Fibroblast of the aortic adventitia (primary cell): ENCODE results near the gene TARBP1. TPM values are rescaled to one million over a fixed set of nuclear protein-coding genes. Genes with fewer than 3 reads are reported as not detected.

Experiments
- DNase-seq: peaks from one replicate; pipeline ENCODE4 v3.0.0-alpha.2; 2010; ENCODE audit warnings: low read depth
- H3K4me3 ChIP-seq: 2 replicates; pipeline ENCODE4 v1.5.1; 2011; ENCODE audit warnings: low read depth, mild to moderate bottlenecking, control low read depth, low read length, moderate library complexity
- total RNA-seq: library from RNA; depleted of rRNA; stranded (reverse); fragments of >200 nt; gene quantifications from 2 replicates; pipeline ENCODE4 v1.2.3, GENCODE V29; 2012; ENCODE audit warnings: low replicate concordance
- TF ChIP-seq, protein P1 (sequence below): IDR thresholded peaks from 2 replicates; pipeline ENCODE4 v1.5.1; 2011; ENCODE audit warnings: mild to moderate bottlenecking, low read length, control low read depth, inconsistent platforms; ENCODE audit not compliant: insufficient read depth

The TARBP1 gene
- total RNA-seq, 1 donor, result 22.2 TPM

DNA sequence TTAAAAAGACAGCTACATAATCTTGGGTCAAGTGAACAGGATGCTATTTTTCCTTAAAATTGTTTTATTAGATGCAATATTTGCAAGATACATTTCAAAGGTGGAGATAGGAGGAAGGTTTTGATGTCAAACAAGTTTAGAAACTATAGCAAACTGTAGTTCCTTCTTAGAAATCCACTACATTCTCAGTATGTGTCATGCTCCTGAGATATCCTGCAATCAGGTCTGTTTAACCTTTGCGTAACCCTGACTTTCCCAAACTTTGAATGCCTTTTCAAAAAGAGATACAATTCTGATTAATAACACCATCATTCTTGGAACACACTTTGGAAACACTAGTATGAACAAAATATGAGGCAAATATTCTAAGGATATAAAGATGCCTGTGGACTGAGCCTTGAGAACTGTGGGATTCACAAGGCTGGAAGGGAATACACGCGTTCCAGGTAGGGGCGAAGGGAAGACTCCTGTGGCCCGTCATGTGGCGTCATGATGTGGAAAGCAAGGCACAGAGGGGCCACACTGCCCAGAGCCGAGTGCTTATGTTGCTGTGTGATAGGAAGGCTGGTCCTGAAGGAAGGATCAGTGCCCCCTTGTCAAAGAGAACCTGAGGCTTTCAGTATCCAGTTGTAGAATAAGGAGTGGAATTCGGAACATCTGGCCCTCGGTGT is 19.6 kb upstream of the TARBP1 start:
- TF ChIP-seq, protein P1, sequence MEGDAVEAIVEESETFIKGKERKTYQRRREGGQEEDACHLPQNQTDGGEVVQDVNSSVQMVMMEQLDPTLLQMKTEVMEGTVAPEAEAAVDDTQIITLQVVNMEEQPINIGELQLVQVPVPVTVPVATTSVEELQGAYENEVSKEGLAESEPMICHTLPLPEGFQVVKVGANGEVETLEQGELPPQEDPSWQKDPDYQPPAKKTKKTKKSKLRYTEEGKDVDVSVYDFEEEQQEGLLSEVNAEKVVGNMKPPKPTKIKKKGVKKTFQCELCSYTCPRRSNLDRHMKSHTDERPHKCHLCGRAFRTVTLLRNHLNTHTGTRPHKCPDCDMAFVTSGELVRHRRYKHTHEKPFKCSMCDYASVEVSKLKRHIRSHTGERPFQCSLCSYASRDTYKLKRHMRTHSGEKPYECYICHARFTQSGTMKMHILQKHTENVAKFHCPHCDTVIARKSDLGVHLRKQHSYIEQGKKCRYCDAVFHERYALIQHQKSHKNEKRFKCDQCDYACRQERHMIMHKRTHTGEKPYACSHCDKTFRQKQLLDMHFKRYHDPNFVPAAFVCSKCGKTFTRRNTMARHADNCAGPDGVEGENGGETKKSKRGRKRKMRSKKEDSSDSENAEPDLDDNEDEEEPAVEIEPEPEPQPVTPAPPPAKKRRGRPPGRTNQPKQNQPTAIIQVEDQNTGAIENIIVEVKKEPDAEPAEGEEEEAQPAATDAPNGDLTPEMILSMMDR, result no peak
- DNase-seq, result peak; percentile 25
- no peak overlapping the region for H3K4me3 ChIP-seq

- no peak overlapping the region for H3K4me3 ChIP-seq
- TF ChIP-seq, protein P1, result no peak
- DNase-seq, result no peak
These were observed 18.6 kb upstream of the TARBP1 start for GRCh38 chr1:234497589-234497988.

GRCh38 chr1:234495231-234495990 is 16.4 kb upstream of the TARBP1 start:
- DNase-seq, result peak; percentile 85
- H3K4me3 ChIP-seq, result peak overlapping the region; percentile 34
- TF ChIP-seq, protein P1, result no peak

DNA sequence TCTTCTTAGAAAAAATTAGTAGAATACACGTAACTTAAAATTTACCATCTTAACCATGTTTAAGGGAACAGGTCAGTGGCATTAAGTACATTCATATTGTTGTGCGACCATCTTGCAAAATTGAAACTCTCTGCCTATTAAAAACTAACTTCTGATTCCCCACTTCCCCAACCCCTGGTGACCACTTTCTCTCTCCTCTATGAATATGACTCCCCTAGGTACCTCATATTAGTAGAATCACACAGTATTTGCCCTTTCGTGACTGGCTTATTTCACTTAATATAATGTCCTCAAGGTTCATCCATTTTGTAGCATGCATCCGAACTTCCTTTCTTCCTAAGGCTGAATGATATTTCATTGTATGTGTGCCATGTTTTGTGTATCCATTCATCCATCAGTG is 15.1 kb upstream of the TARBP1 start:
- TF ChIP-seq, protein P1, result no peak
- H3K4me3 ChIP-seq, result no peak overlapping the region
- no peak for DNase-seq

DNA sequence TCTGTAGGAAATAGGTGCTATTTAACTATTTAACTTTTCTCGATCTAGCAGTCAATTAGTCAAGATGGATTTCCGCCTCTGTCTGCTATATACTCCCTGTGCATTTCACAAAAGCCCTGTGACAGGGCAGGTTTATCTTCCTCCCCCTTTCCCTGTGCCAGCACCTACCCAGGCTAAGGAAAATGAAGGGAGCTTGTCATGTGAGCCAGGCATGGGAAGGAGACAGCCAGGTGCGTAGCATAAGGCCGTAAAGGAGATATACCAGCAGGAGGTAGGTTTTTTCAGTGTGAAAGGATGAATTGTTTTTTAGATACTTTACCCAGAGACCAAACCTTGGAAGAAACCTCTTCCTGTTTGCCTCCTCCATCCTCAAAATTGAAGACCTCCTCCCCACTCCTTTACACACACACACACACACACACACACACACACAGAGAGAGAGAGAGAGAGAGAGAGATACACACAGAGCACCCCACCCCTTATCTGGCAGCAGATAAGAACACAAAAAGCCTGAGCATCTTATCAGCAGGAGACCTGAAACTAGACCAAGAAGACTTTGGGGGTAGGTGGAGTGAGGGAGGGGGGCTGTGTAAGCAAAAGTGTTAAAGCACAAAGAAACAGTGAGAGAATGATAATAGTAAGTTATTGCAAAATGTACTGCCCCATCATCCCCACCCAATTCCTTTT is 12.0 kb upstream of the TARBP1 start:
- TF ChIP-seq, protein P1, result no peak
- no peak overlapping the region for H3K4me3 ChIP-seq
- DNase-seq, result peak; percentile 61

GRCh38 chr1:234489698-234490077 is 10.7 kb upstream of the TARBP1 start:
- no peak for DNase-seq
- no peak overlapping the region for H3K4me3 ChIP-seq
- TF ChIP-seq, protein P1, result no peak
